ENCODE data around the gene C2orf92. TPM values are rescaled to one million over a fixed set of nuclear protein-coding genes. Genes with fewer than 3 reads are reported as not detected.

C2orf92 gene
- total RNA-seq, 1 experiment from 2014 or later, result 6.0 TPM

DNA sequence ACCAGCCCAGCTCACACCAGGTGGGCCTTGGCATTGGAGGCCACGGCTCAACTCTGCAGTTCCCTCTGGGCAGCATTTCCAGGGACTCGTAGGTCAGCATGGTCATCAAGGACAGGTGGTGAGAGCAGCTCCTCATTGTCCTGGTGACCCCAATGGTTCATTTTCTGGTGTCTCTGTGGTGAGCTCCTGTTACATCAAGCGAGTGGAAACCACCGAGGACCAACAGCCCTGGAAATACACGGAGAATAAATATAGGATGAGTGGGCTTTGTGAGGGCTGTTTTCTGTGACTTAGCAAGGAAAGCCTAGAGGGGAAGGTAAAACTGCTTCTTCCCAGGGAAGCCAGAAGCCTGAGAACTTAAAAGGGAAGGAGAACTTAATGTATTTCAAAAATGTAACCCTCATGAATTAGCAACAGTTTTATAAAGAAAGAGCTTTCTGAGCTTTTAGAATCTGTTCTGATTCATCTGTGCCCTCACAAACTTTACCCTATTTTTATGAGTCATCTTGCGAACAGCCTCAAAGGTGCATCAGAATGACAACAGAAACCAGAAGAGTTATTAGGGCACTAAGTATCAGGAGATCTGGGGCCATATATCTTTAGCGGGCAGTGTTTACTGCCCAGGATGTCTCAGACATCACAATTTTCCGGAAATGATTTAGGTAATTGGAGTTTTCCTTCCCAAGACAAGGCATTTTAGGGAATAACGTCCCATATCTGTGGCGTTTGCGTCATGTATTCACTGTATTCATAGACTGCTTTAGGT, 18.7 kb downstream of the C2orf92 start:
- DNase-seq (ENCODE audit: low read depth, low spot score), result no peak
- no peak overlapping the region for H3K4me3 ChIP-seq (ENCODE audit: low read depth in 2 of 2, low read length in 2 of 2)
- H3K9me3 ChIP-seq (ENCODE audit: control insufficient read depth, insufficient read depth, low read depth, low read length), result no peaks in the 10 kb centered on the region
- TF ChIP-seq, protein P1, sequence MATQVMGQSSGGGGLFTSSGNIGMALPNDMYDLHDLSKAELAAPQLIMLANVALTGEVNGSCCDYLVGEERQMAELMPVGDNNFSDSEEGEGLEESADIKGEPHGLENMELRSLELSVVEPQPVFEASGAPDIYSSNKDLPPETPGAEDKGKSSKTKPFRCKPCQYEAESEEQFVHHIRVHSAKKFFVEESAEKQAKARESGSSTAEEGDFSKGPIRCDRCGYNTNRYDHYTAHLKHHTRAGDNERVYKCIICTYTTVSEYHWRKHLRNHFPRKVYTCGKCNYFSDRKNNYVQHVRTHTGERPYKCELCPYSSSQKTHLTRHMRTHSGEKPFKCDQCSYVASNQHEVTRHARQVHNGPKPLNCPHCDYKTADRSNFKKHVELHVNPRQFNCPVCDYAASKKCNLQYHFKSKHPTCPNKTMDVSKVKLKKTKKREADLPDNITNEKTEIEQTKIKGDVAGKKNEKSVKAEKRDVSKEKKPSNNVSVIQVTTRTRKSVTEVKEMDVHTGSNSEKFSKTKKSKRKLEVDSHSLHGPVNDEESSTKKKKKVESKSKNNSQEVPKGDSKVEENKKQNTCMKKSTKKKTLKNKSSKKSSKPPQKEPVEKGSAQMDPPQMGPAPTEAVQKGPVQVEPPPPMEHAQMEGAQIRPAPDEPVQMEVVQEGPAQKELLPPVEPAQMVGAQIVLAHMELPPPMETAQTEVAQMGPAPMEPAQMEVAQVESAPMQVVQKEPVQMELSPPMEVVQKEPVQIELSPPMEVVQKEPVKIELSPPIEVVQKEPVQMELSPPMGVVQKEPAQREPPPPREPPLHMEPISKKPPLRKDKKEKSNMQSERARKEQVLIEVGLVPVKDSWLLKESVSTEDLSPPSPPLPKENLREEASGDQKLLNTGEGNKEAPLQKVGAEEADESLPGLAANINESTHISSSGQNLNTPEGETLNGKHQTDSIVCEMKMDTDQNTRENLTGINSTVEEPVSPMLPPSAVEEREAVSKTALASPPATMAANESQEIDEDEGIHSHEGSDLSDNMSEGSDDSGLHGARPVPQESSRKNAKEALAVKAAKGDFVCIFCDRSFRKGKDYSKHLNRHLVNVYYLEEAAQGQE (IDR thresholded peaks at IDR 0.05; ENCODE audit: insufficient read depth in 1 of 2, low read depth in 2 of 2, low read length in 1 of 2), result no peak
- no peak for TF ChIP-seq POLR2AphosphoS5 (IDR thresholded peaks at IDR 0.05; ENCODE audit: low read depth, low read length)
- no peak for TF ChIP-seq SIN3A (IDR thresholded peaks at IDR 0.05; ENCODE audit: borderline replicate concordance, insufficient read depth, low read depth, low read length)
- no peak for TF ChIP-seq TCF7L2 (IDR thresholded peaks at IDR 0.05; ENCODE audit: low read depth, low read length)
- TF ChIP-seq, protein P2, sequence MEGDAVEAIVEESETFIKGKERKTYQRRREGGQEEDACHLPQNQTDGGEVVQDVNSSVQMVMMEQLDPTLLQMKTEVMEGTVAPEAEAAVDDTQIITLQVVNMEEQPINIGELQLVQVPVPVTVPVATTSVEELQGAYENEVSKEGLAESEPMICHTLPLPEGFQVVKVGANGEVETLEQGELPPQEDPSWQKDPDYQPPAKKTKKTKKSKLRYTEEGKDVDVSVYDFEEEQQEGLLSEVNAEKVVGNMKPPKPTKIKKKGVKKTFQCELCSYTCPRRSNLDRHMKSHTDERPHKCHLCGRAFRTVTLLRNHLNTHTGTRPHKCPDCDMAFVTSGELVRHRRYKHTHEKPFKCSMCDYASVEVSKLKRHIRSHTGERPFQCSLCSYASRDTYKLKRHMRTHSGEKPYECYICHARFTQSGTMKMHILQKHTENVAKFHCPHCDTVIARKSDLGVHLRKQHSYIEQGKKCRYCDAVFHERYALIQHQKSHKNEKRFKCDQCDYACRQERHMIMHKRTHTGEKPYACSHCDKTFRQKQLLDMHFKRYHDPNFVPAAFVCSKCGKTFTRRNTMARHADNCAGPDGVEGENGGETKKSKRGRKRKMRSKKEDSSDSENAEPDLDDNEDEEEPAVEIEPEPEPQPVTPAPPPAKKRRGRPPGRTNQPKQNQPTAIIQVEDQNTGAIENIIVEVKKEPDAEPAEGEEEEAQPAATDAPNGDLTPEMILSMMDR (IDR thresholded peaks at IDR 0.05), result no peak
- ChIA-PET CTCF (no interaction called here), POLR2A (no interaction called here)
- H3K4me1 ChIP-seq (ENCODE audit: control insufficient read depth, insufficient read depth, low read length), result no peaks in the 10 kb centered on the region
- no peak overlapping the region for H3K27ac ChIP-seq (ENCODE audit: low read length)
- H3K27me3 ChIP-seq (ENCODE audit: control insufficient read depth, insufficient read depth, low read length), result no peaks in the 10 kb centered on the region
- intact Hi-C loops (cut with micrococcal nuclease; ENCODE audit: unreplicated experiment), result no loop called here
- no peak for ATAC-seq
- BruUV-seq (replicated peaks), result no TSS peak
- in situ Hi-C loops (cut with HindIII; ENCODE audit: low pct_unique_long_range_greater_than_20kb, low sequenced_read_pairs), result no loop called here
- no peaks in the 10 kb centered on the region for H3K36me3 ChIP-seq (ENCODE audit: control insufficient read depth, insufficient read depth, low read length)

DNA sequence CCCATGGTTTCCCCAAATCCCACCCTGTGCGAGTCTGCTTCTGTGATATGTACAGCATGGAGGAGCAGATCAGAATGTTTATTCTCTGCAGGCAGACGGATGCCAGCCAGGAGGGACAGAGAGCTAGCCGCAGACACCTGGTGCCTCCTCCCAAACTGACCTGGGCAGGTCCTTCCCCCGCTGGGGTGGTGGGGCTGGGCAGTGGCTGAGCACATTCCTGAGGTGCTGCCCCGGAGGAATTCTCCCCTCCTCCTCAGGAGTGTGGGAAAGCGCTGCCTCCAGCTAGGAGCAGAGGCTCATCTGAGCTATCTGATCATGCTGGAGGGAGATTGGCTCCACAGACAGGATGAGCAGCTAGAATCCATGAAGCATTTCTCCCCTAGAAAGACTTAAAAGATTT, 21.7 kb downstream of the C2orf92 start:
- POLR2A ChIA-PET, result interaction anchor here (0.6 kb wide), 1 partner anchor 90 kb away, joined by 3 read pairs; no protein-coding TSS in a partner anchor
- ATAC-seq, result no peak
- H3K9me3 ChIP-seq (ENCODE audit: control insufficient read depth, insufficient read depth, low read depth, low read length), result no peaks in the 10 kb centered on the region
- H3K27me3 ChIP-seq (ENCODE audit: control insufficient read depth, insufficient read depth, low read length), result no peaks in the 10 kb centered on the region
- no TSS peak for BruUV-seq (replicated peaks)
- intact Hi-C loops (cut with micrococcal nuclease; ENCODE audit: unreplicated experiment) (no loop called here), in situ Hi-C loops (cut with HindIII; ENCODE audit: low pct_unique_long_range_greater_than_20kb, low sequenced_read_pairs) (no loop called here)
- H3K36me3 ChIP-seq (ENCODE audit: control insufficient read depth, insufficient read depth, low read length), result no peaks in the 10 kb centered on the region
- CTCF ChIA-PET, result no interaction called here
- H3K4me1 ChIP-seq (ENCODE audit: control insufficient read depth, insufficient read depth, low read length), result no peaks in the 10 kb centered on the region
- TF ChIP-seq, protein P1 (IDR thresholded peaks at IDR 0.05; ENCODE audit: insufficient read depth in 1 of 2, low read depth in 2 of 2, low read length in 1 of 2), result no peak
- TF ChIP-seq TCF7L2 (IDR thresholded peaks at IDR 0.05; ENCODE audit: low read depth, low read length), result no peak
- TF ChIP-seq SIN3A (IDR thresholded peaks at IDR 0.05; ENCODE audit: borderline replicate concordance, insufficient read depth, low read depth, low read length), result no peak
- no peak for DNase-seq (ENCODE audit: low read depth, low spot score)
- H3K27ac ChIP-seq (ENCODE audit: low read length), result no peak overlapping the region
- no peak overlapping the region for H3K4me3 ChIP-seq (ENCODE audit: low read depth in 2 of 2, low read length in 2 of 2)
